Uterus (tissue), 2 donors: ENCODE data around the gene DBF4B.
"Not testable (repeated sequence)": the region's sequence is repeated elsewhere in the genome, so short reads cannot be mapped to it uniquely, and the experiment has no call there.

Experiments
- POLR2A ChIP-seq, 2 donors: fragments of 450-650 bp; IDR thresholded peaks; one replicate each; pipeline ENCODE4 v1.6.1; 2016; ENCODE audit warnings: antibody characterized with exemption in 2 of 2, mild to moderate bottlenecking in 1 of 2, moderate library complexity in 1 of 2
- TF ChIP-seq, protein P1 (sequence below), 4 experiments: fragments of 200-600 bp in 2 of 4; fragments of 450-650 bp in 2 of 4; sonication (generic) in 2 of 4; IDR thresholded peaks; one replicate each; pipeline ENCODE4 v1.5.1; 2016 to 2019; ENCODE audit warnings: antibody characterized with exemption in 4 of 4, mild to moderate bottlenecking in 2 of 4, moderate library complexity in 1 of 4

DNA sequence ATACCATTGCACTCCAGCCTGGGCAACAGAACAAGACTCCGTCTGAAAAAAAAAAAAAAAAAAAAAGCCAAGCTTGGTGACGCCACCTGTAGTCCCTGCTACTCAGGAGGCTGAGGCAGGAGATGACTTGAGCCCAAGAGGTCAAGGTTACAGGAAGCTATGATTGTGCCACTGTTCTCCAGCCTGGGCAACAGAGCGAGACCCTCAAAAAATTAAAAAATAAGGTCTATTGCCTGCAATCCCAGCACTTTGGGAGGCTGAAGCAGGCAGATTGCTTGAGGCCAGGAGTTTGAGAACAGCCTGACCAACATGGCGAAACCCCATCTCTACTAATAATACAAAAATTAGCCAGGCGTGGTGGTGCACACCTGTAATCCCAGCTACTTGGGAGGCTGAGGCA is 46.7 kb downstream of the DBF4B start:
- not testable (repeated sequence) for TF ChIP-seq POLR2A (IDR thresholded peaks at IDR 0.05)
- TF ChIP-seq, protein P1, sequence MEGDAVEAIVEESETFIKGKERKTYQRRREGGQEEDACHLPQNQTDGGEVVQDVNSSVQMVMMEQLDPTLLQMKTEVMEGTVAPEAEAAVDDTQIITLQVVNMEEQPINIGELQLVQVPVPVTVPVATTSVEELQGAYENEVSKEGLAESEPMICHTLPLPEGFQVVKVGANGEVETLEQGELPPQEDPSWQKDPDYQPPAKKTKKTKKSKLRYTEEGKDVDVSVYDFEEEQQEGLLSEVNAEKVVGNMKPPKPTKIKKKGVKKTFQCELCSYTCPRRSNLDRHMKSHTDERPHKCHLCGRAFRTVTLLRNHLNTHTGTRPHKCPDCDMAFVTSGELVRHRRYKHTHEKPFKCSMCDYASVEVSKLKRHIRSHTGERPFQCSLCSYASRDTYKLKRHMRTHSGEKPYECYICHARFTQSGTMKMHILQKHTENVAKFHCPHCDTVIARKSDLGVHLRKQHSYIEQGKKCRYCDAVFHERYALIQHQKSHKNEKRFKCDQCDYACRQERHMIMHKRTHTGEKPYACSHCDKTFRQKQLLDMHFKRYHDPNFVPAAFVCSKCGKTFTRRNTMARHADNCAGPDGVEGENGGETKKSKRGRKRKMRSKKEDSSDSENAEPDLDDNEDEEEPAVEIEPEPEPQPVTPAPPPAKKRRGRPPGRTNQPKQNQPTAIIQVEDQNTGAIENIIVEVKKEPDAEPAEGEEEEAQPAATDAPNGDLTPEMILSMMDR (IDR thresholded peaks at IDR 0.05) = not testable (repeated sequence)
